Heart left ventricle (tissue), 13 donors: ENCODE results near the gene PIK3IP1.

Experiments used
- CTCF ChIP-seq, 12 donors: fragments of 200-600 bp; sonication (generic) in 4 of 12; IDR thresholded peaks; one replicate each; pipeline versions ENCODE4 v1.5.0 to v1.8.0; 2018 to 2022; ENCODE audit warnings: antibody characterized with exemption in 12 of 12, mild to moderate bottlenecking in 5 of 12
- POLR2A ChIP-seq, 2 donors: fragments of 450-650 bp; IDR thresholded peaks; one replicate each; pipeline ENCODE4 v1.6.1; 2017; ENCODE audit warnings: antibody characterized with exemption in 2 of 2, mild to moderate bottlenecking in 2 of 2, moderate library complexity in 2 of 2
- donor health status: ischemic (EF 13 %, LVEDD 7.1; RV severe dilation, severe dysfunction).
- donor health status: DM: no; HTN: yes; CAD: no.
- donor health status: DM: no; HTN: no; CAD: no.
- donor health status: ischemic (EF 25% LVEDD 6.9; RV normal size, moderate dysfunction).
- donor health status: ischemic (EF 25% LVEDD 5.7; RV mildly dilated, moderate dysfunction).
- donor health status: ischemic (EF 35%, LVEDD 5.7; RV mildly dilated, moderate dysfunction).
- donor health status: nonischemic (EF 11% LVEDD 7.7; RV severe dilation, severe dysfunction).
- donor health status: DM: yes; HTN: yes; CAD: no.
- donor health status: PGD.
- donor health status: ischemic (EF 29% LVEDD 5.4; RV normal size, mild dysfunction).
- donor health status: nonischemic (EF 23%, LVEDD 6.1; RV moderate dilation, normal function).

- TF ChIP-seq CTCF (IDR thresholded peaks at IDR 0.05) = no peak
- no peak for TF ChIP-seq POLR2A (IDR thresholded peaks at IDR 0.05)
Observed at GRCh38 chr22:31341386-31342088, 49.2 kb upstream of the PIK3IP1 start.
